ENCODE results near the gene AOC1.
"Not testable (repeated sequence)": the region's sequence is repeated elsewhere in the genome, so short reads cannot be mapped to it uniquely, and the experiment has no call there.

AOC1 gene

GRCh38 chr7:150852371-150852905 lies at the start of gene AOC1:
Gene AOC1, plus strand, starts transcription at chr7:150852517. Its CDS starts 3,954 bp downstream, at chr7:150856471.
- DNase-seq (ENCODE audit: low read depth, low spot score): no peak

- DNase-seq (ENCODE audit: low read depth, low spot score): no peak
Measured at GRCh38 chr7:150803161-150803860, 49.0 kb upstream of the AOC1 start.

GRCh38 chr7:150804802-150805201 lies 47.5 kb upstream of the AOC1 start:
- DNase-seq (ENCODE audit: low read depth, low spot score): no peak

- DNase-seq (ENCODE audit: low read depth, low spot score): no peak
Measured at GRCh38 chr7:150805864-150806263, 46.5 kb upstream of the AOC1 start.

- DNase-seq (ENCODE audit: low read depth, low spot score): no peak
Measured at GRCh38 chr7:150806454-150806853, 45.9 kb upstream of the AOC1 start.

GRCh38 chr7:150806863-150807262 lies 45.5 kb upstream of the AOC1 start:
- no peak for DNase-seq (ENCODE audit: low read depth, low spot score)

GRCh38 chr7:150807616-150808438 lies 44.5 kb upstream of the AOC1 start:
- DNase-seq (ENCODE audit: low read depth, low spot score): not testable (repeated sequence)

GRCh38 chr7:150814328-150815001 lies 37.9 kb upstream of the AOC1 start:
- DNase-seq (ENCODE audit: low read depth, low spot score): no peak

GRCh38 chr7:150818971-150819370 lies 33.3 kb upstream of the AOC1 start:
- DNase-seq (ENCODE audit: low read depth, low spot score): no peak

- no peak for DNase-seq (ENCODE audit: low read depth, low spot score)
Measured at GRCh38 chr7:150820148-150820547, 32.2 kb upstream of the AOC1 start.

GRCh38 chr7:150820578-150821198 lies 31.6 kb upstream of the AOC1 start:
- DNase-seq (ENCODE audit: low read depth, low spot score): no peak

GRCh38 chr7:150823043-150823442 lies 29.3 kb upstream of the AOC1 start:
- no peak for DNase-seq (ENCODE audit: low read depth, low spot score)

GRCh38 chr7:150823484-150824126 lies 28.7 kb upstream of the AOC1 start:
- DNase-seq (ENCODE audit: low read depth, low spot score): no peak

- DNase-seq (ENCODE audit: low read depth, low spot score): no peak
Measured at GRCh38 chr7:150824379-150825177, 27.7 kb upstream of the AOC1 start.

- no peak for DNase-seq (ENCODE audit: low read depth, low spot score)
Measured at GRCh38 chr7:150826061-150826849, 26.1 kb upstream of the AOC1 start.

GRCh38 chr7:150828384-150828783 lies 23.9 kb upstream of the AOC1 start:
- no peak for DNase-seq (ENCODE audit: low read depth, low spot score)

- DNase-seq (ENCODE audit: low read depth, low spot score): no peak
Measured at GRCh38 chr7:150829426-150829825, 22.9 kb upstream of the AOC1 start.

- DNase-seq (ENCODE audit: low read depth, low spot score): no peak
Measured at GRCh38 chr7:150830937-150831336, 21.4 kb upstream of the AOC1 start.

- no peak for DNase-seq (ENCODE audit: low read depth, low spot score)
Measured at GRCh38 chr7:150831851-150832250, 20.5 kb upstream of the AOC1 start.

- no peak for DNase-seq (ENCODE audit: low read depth, low spot score)
Measured at GRCh38 chr7:150835019-150835418, 17.3 kb upstream of the AOC1 start.
